OCI-LY1 (cell line): ENCODE results near the gene LHFPL2.

Experiments used
- EZH2 ChIP-seq: fragments of 200-600 bp; sonication (generic), shearing (Covaris generic); IDR thresholded peaks from 2 replicates; pipeline ENCODE4 v1.8.0; 2017; ENCODE audit warnings: borderline replicate concordance, mixed run types, mild to moderate bottlenecking, antibody characterized with exemption, low read length, moderate library complexity, mixed read lengths
- TF ChIP-seq, protein P1 (sequence below): fragments of 200-600 bp; sonication (generic), shearing (Covaris generic); IDR thresholded peaks from 2 replicates; pipeline ENCODE4 v1.5.1; 2017; ENCODE audit warnings: mild to moderate bottlenecking, antibody characterized with exemption, low read length, moderate library complexity, mixed read lengths

DNA sequence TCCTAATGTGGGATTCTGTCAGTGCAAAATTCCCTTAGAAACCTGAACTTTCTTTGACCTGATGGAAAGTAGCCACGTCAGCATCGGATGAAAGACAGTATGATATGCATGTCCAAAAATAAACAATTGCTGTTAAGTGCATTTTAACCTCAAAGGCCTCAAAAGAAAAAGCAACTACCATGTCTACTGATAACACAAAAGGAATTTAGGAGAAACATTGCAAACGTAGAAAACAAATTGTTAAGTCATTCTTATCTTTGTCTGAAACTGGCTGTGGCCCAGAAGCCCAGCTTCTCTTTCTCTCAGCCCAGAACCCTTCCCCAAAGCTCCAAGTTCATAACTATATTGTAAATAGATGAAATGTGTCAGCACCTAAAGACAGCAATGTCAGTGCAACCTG, 11.1 kb upstream of the LHFPL2 start:
- TF ChIP-seq, protein P1, sequence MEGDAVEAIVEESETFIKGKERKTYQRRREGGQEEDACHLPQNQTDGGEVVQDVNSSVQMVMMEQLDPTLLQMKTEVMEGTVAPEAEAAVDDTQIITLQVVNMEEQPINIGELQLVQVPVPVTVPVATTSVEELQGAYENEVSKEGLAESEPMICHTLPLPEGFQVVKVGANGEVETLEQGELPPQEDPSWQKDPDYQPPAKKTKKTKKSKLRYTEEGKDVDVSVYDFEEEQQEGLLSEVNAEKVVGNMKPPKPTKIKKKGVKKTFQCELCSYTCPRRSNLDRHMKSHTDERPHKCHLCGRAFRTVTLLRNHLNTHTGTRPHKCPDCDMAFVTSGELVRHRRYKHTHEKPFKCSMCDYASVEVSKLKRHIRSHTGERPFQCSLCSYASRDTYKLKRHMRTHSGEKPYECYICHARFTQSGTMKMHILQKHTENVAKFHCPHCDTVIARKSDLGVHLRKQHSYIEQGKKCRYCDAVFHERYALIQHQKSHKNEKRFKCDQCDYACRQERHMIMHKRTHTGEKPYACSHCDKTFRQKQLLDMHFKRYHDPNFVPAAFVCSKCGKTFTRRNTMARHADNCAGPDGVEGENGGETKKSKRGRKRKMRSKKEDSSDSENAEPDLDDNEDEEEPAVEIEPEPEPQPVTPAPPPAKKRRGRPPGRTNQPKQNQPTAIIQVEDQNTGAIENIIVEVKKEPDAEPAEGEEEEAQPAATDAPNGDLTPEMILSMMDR, result no peak
- no peak for TF ChIP-seq EZH2
